Globus pallidus (tissue), 1 donor: ENCODE results near the gene RHOG.

Experiments
- DNase-seq: peaks from one replicate; pipeline ENCODE4 v3.0.0-alpha.2; 2015; ENCODE audit warnings: low spot score

The RHOG gene

GRCh38 chr11:3859373-3859881 lies 18.7 kb upstream of the RHOG start:
- no peak for DNase-seq

- DNase-seq = no peak
Observed at GRCh38 chr11:3857628-3858027, 16.9 kb upstream of the RHOG start.

- DNase-seq = no peak
Observed at GRCh38 chr11:3856856-3857553, 16.2 kb upstream of the RHOG start.

- DNase-seq = no peak
Observed at GRCh38 chr11:3855808-3856491, 15.2 kb upstream of the RHOG start.

GRCh38 chr11:3854977-3855807 lies 14.4 kb upstream of the RHOG start, which contains the start of gene STIM1:
Gene STIM1 (plus strand): TSS chr11:3855664. CDS start chr11:3856271, 607 bp downstream.
- DNase-seq = peak; percentile 90

- no peak for DNase-seq
Observed at GRCh38 chr11:3854660-3854976, 13.9 kb upstream of the RHOG start.

GRCh38 chr11:3853899-3854659 lies 13.3 kb upstream of the RHOG start:
- DNase-seq = no peak

GRCh38 chr11:3853545-3853842 lies 12.7 kb upstream of the RHOG start:
- no peak for DNase-seq

GRCh38 chr11:3849297-3849874 lies 8.6 kb upstream of the RHOG start:
- no peak for DNase-seq

GRCh38 chr11:3845670-3846069 lies 4.9 kb upstream of the RHOG start:
- no peak for DNase-seq

- DNase-seq = no peak
Observed at GRCh38 chr11:3845246-3845645, 4.5 kb upstream of the RHOG start.

- DNase-seq = no peak
Observed at GRCh38 chr11:3843326-3843725, 2.6 kb upstream of the RHOG start.

GRCh38 chr11:3841426-3842350 lies 929 bp upstream of the RHOG start:
- DNase-seq = peak; percentile 87

- no peak for DNase-seq
Observed at GRCh38 chr11:3840004-3840869, 522 bp downstream of the RHOG start.

- DNase-seq = no peak
Observed at GRCh38 chr11:3838504-3838903, 2.3 kb downstream of the RHOG start.

GRCh38 chr11:3837793-3838192 lies 3.0 kb downstream of the RHOG start:
- DNase-seq = peak; percentile 75

GRCh38 chr11:3836903-3837302 lies 3.9 kb downstream of the RHOG start:
- no peak for DNase-seq

- peak; percentile 79 for DNase-seq
Observed at GRCh38 chr11:3835751-3836150, 5.0 kb downstream of the RHOG start.

GRCh38 chr11:3834664-3835461 lies 5.9 kb downstream of the RHOG start:
- DNase-seq = no peak
